Stimulated activated naive B cell treated with anti-CD40 and anti-IgM and Interleukin-4, amounts not matched to agents 10 μg/mL and 1 μg/mL and 100 μg/mL, for 72 hours (primary cell): Measurements from ENCODE around the gene MYO1B.

Experiments
- ATAC-seq, 2 donors: fragments of 150-1000 bp; cut with Tn5 transposase; replicated peaks; 2 replicates each; pipeline ENCODE4 v1.10.0; 2021; ENCODE audit warnings: moderate library complexity in 1 of 2
- DNase-seq: peaks from one replicate; pipeline ENCODE4 v3.0.0; 2021
- H3K27ac Mint-ChIP-seq: one replicate; pipeline ENCODE4 v1.8.0; 2022; ENCODE audit warnings: mild to moderate bottlenecking, mixed read lengths
- H3K27me3 Mint-ChIP-seq, 2 donors: one replicate each; pipeline ENCODE4 v1.8.0; 2022; ENCODE audit warnings: mixed read lengths in 2 of 2
- H3K36me3 Mint-ChIP-seq, 2 donors: one replicate each; pipeline ENCODE4 v1.8.0; 2022; ENCODE audit warnings: mixed read lengths in 2 of 2, mild to moderate bottlenecking in 1 of 2
- H3K4me1 Mint-ChIP-seq, 2 donors: one replicate each; pipeline ENCODE4 v1.8.0; 2022; ENCODE audit warnings: mixed read lengths in 2 of 2, mild to moderate bottlenecking in 1 of 2
- H3K4me3 Mint-ChIP-seq, 2 donors: one replicate each; pipeline ENCODE4 v1.8.0; 2022; ENCODE audit warnings: mild to moderate bottlenecking in 2 of 2, mixed read lengths in 2 of 2, moderate library complexity in 1 of 2
- H3K9me3 Mint-ChIP-seq, 2 donors: one replicate each; pipeline ENCODE4 v1.8.0; 2022; ENCODE audit warnings: mixed read lengths in 2 of 2, mild to moderate bottlenecking in 1 of 2

MYO1B gene

DNA sequence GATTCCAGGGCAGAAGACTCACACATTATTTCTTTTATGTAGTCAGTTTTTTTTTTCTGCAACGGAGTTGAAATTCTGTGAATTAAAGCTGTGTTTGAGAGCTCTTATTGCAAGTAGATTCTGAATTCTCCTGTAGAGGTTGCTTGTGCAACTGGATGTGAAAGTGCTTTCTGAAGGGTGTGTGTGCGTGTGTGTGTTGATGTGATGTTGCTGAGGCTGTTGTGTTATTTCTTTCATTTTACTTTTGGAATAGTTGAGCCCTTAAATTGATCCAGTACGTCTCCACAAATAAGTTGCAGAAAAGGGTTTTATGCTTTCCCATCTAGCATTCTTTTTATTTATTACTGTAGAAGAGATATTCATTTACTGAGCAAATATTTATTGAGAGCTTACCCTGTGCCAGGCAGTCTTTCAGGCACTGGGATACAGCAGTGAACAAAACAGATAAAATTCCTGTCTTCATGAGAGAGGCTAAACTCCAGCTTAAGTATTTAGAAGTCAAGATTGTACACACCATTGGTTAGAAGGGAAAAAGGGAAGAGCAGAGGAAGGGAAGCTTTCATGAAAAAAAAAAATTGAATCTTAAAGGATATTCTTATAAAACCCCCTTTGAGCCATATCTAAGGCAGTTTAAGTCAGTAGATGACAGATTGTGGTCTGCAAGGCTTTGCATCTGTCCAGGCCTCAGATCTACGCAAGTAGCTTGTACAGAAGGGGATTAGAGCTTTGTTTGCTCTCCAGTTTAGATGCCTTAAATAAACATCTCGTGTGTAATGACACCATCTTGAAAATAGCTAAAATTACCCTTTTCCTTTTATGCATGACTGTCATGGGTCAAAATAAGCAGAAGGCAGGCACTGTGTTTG lies 58.2 kb downstream of the MYO1B start:
- DNase-seq: no peak
- H3K36me3 Mint-ChIP-seq: no peaks in the 10 kb centered on the region

GRCh38 chr2:191304939-191305875 lies 60.0 kb downstream of the MYO1B start:
- no peak for ATAC-seq
- H3K27me3 Mint-ChIP-seq: no peaks in the 10 kb centered on the region
- no peak overlapping the region for H3K4me3 Mint-ChIP-seq
- DNase-seq: no peak
- no peak overlapping the region for H3K27ac Mint-ChIP-seq
- H3K36me3 Mint-ChIP-seq: no peaks in the 10 kb centered on the region
- H3K9me3 Mint-ChIP-seq: no peaks in the 10 kb centered on the region
- peaks cover 4 to 13% of the 10 kb centered on the region in 2 donors for H3K4me1 Mint-ChIP-seq

More for the DNA sequence above, 58.2 kb downstream of the MYO1B start:
- ATAC-seq: no peak
- no peak overlapping the region for H3K4me3 Mint-ChIP-seq
- no peaks in the 10 kb centered on the region for H3K9me3 Mint-ChIP-seq
- H3K4me1 Mint-ChIP-seq: peaks cover 4 to 13% of the 10 kb centered on the region in 2 donors
- no peak overlapping the region for H3K27ac Mint-ChIP-seq
- H3K27me3 Mint-ChIP-seq: no peaks in the 10 kb centered on the region

GRCh38 chr2:191308026-191308425 lies 62.8 kb downstream of the MYO1B start:
- H3K27ac Mint-ChIP-seq: no peak overlapping the region
- DNase-seq (no peak), ATAC-seq (no peak)
- no peak overlapping the region for H3K4me3 Mint-ChIP-seq
- H3K36me3 Mint-ChIP-seq: no peaks in the 10 kb centered on the region
- H3K4me1 Mint-ChIP-seq: peaks cover 0 to 6% of the 10 kb centered on the region in 2 donors
- no peaks in the 10 kb centered on the region for H3K27me3 Mint-ChIP-seq
- H3K9me3 Mint-ChIP-seq: no peaks in the 10 kb centered on the region

DNA sequence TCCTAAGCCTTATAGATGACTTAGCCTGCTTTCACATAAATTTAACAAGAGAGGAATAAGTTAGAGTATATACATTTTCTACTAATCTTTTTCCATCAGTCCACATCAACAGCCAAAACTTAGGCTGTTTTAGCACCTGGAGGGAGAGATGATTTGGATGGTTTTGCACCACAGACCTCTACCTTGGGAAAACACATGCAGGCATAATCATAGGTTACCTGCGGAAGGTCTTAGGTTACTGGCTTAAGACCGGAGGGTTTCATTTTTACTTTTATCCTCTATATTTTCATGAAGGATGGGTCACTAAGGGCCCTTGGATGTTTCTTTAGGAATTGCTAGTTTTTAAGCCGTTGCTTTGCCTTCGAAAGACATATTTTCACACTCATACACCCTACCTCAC lies 66.0 kb downstream of the MYO1B start:
- H3K9me3 Mint-ChIP-seq: no peaks in the 10 kb centered on the region
- H3K36me3 Mint-ChIP-seq: no peaks in the 10 kb centered on the region
- ATAC-seq (no peak), DNase-seq (no peak)
- H3K4me1 Mint-ChIP-seq: peaks cover 9 to 25% of the 10 kb centered on the region in 2 donors
- H3K27me3 Mint-ChIP-seq: no peaks in the 10 kb centered on the region
- H3K27ac Mint-ChIP-seq: no peak overlapping the region
- no peak overlapping the region for H3K4me3 Mint-ChIP-seq

DNA sequence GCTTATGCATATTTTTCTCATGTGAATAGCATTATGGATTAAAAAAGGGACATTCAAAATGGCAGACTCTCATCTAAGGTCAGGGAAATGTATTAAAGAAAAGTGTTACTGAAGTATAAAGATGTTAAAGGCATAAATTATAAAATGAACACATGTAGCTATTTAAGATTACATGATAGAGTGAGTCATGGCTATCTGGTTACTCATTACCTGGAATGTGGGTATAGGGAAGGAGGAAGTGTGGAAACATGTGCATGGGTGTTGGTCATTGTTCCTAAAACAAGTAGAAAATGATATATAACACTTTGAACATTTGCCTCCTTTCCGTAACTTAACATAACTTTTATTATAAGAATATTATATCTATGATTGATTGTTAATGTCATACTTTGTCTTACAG lies 66.4 kb downstream of the MYO1B start:
- no peak overlapping the region for H3K4me3 Mint-ChIP-seq
- no peaks in the 10 kb centered on the region for H3K9me3 Mint-ChIP-seq
- H3K36me3 Mint-ChIP-seq: no peaks in the 10 kb centered on the region
- ATAC-seq (peak; percentile 48 to 68), DNase-seq (no peak)
- no peak overlapping the region for H3K27ac Mint-ChIP-seq
- H3K27me3 Mint-ChIP-seq: no peaks in the 10 kb centered on the region
- H3K4me1 Mint-ChIP-seq: peaks cover 11 to 30% of the 10 kb centered on the region in 2 donors

GRCh38 chr2:191312163-191312562 lies 67.0 kb downstream of the MYO1B start:
- H3K4me3 Mint-ChIP-seq: no peak overlapping the region
- H3K27ac Mint-ChIP-seq: no peak overlapping the region
- H3K27me3 Mint-ChIP-seq: no peaks in the 10 kb centered on the region
- H3K4me1 Mint-ChIP-seq: peaks cover 17 to 35% of the 10 kb centered on the region in 2 donors
- no peaks in the 10 kb centered on the region for H3K9me3 Mint-ChIP-seq
- peak; percentile 60 to 65 for ATAC-seq
- no peaks in the 10 kb centered on the region for H3K36me3 Mint-ChIP-seq
- no peak for DNase-seq

GRCh38 chr2:191312662-191313061 lies 67.5 kb downstream of the MYO1B start:
- no peak overlapping the region for H3K27ac Mint-ChIP-seq
- peaks cover 17 to 37% of the 10 kb centered on the region in 2 donors for H3K4me1 Mint-ChIP-seq
- DNase-seq: no peak
- no peaks in the 10 kb centered on the region for H3K27me3 Mint-ChIP-seq
- no peaks in the 10 kb centered on the region for H3K9me3 Mint-ChIP-seq
- no peaks in the 10 kb centered on the region for H3K36me3 Mint-ChIP-seq
- H3K4me3 Mint-ChIP-seq: no peak overlapping the region
- no peak for ATAC-seq

DNA sequence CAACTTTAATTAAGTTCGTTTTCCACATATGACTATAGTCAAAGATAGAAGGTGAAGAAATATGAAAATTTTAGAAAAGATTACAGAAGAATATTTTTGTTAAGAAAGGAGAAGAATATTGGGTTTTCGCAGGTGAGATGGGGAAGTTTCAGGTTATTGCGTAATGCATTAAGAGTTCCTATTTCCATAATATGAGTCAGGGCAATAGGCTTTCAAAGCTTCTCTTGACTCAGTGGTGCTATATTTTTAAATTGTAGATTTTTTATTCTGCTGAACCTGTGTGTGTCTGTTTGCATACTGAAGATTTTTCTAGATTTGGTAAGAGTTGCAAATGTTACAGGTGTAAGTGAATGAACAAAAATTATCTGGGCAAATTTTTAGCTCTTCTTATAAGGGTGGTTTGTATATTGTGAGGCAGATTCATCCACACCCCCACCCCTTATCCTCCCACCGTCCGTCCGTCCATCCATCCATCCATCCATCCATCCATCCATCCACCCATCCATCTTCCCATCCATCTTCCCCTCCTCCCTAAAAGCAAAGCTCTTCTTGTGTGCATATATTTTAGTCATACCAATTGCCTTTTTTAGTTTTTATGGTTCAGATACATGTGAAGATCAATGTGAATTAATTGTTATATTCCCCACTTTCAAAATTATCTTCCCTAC lies 69.6 kb downstream of the MYO1B start:
- H3K4me3 Mint-ChIP-seq: peak overlapping the region in 1 of 2 donors; percentile 29
- no peak overlapping the region for H3K27ac Mint-ChIP-seq
- no peak for DNase-seq
- H3K27me3 Mint-ChIP-seq: no peaks in the 10 kb centered on the region
- H3K9me3 Mint-ChIP-seq: no peaks in the 10 kb centered on the region
- H3K36me3 Mint-ChIP-seq: no peaks in the 10 kb centered on the region
- H3K4me1 Mint-ChIP-seq: peaks cover 20 to 51% of the 10 kb centered on the region in 2 donors
- ATAC-seq: no peak

DNA sequence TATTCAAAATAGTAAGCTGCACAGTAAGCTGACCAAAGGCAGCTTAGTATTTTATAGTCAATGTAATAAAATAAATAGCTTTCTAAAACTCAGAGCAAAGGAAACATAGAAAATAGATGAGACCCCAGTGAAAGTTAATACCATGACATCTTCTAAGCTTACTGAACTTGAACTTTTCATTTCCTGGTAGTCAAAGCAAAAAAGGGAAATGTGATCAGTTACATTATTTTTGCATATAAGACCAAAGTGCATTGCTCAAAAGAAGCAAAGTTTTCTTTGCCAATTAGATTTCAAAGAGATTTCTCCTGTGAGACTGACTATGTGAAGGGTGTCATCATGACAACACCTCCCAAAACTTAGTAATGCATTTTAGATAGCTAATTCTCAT lies 70.2 kb downstream of the MYO1B start:
- peaks cover 20 to 53% of the 10 kb centered on the region in 2 donors for H3K4me1 Mint-ChIP-seq

GRCh38 chr2:191316246-191316994 lies 71.2 kb downstream of the MYO1B start:
- ATAC-seq: no peak
- H3K4me1 Mint-ChIP-seq: peaks cover 22 to 63% of the 10 kb centered on the region in 2 donors

More for the DNA sequence above, 70.2 kb downstream of the MYO1B start:
- DNase-seq (no peak), ATAC-seq (peak; percentile 70 to 75)
- H3K27ac Mint-ChIP-seq: no peak overlapping the region
- no peaks in the 10 kb centered on the region for H3K36me3 Mint-ChIP-seq
- peak overlapping the region in 1 of 2 donors; percentile 29 for H3K4me3 Mint-ChIP-seq
- H3K9me3 Mint-ChIP-seq: no peaks in the 10 kb centered on the region
- H3K27me3 Mint-ChIP-seq: no peaks in the 10 kb centered on the region

GRCh38 chr2:191318037-191318728 lies 73.0 kb downstream of the MYO1B start:
- no peak for DNase-seq
- Mint-ChIP-seq H3K36me3 (peaks cover 0 to 1% of the 10 kb centered on the region in 2 donors), H3K4me3 (no peak overlapping the region), H3K27me3 (no peaks in the 10 kb centered on the region), H3K9me3 (peaks cover 0 to 3% of the 10 kb centered on the region in 2 donors), H3K4me1 (peaks cover 36 to 79% of the 10 kb centered on the region in 2 donors), H3K27ac (no peak overlapping the region)
- no peak for ATAC-seq

More at GRCh38 chr2:191316246-191316994, 71.2 kb downstream of the MYO1B start:
- DNase-seq: no peak
- no peak overlapping the region for H3K4me3 Mint-ChIP-seq
- no peaks in the 10 kb centered on the region for H3K36me3 Mint-ChIP-seq
- H3K27me3 Mint-ChIP-seq: no peaks in the 10 kb centered on the region
- H3K9me3 Mint-ChIP-seq: no peaks in the 10 kb centered on the region
- no peak overlapping the region for H3K27ac Mint-ChIP-seq

GRCh38 chr2:191318729-191319078 lies 73.5 kb downstream of the MYO1B start:
- Mint-ChIP-seq H3K4me1 (peaks cover 36 to 79% of the 10 kb centered on the region in 2 donors), H3K9me3 (peaks cover 0 to 3% of the 10 kb centered on the region in 2 donors), H3K4me3 (no peak overlapping the region), H3K27me3 (no peaks in the 10 kb centered on the region), H3K36me3 (peaks cover 0 to 1% of the 10 kb centered on the region in 2 donors), H3K27ac (no peak overlapping the region)
- no peak for DNase-seq
- peak in 1 of 2 donors; percentile 25 for ATAC-seq

- no peaks in the 10 kb centered on the region for H3K27me3 Mint-ChIP-seq
- peaks cover 0 to 2% of the 10 kb centered on the region in 2 donors for H3K36me3 Mint-ChIP-seq
- no peak for ATAC-seq
These were observed 74.0 kb downstream of the MYO1B start for GRCh38 chr2:191319186-191319585.

More at GRCh38 chr2:191319186-191319585, 74.0 kb downstream of the MYO1B start:
- Mint-ChIP-seq H3K4me3 (no peak overlapping the region), H3K27ac (no peak overlapping the region), H3K4me1 (peaks cover 36 to 79% of the 10 kb centered on the region in 2 donors), H3K9me3 (peaks cover under 1 to 3% of the 10 kb centered on the region in 2 donors)
- no peak for DNase-seq
